Fibroblast of lung (primary cell): Measurements from ENCODE around the gene NUP214. TPM values are rescaled to one million over a fixed set of nuclear protein-coding genes. Genes with fewer than 3 reads are reported as not detected.

ENCODE experiments used
- DNase-seq, 2 donors: peaks; one replicate each; pipeline versions ENCODE4 v3.0.0 to v3.0.0-alpha.2; 2010; ENCODE audit warnings: low read depth in 2 of 2
- H2AFZ ChIP-seq: 2 replicates; pipeline ENCODE4 v1.5.1; 2012; ENCODE audit warnings: low read length, control low read depth, inconsistent platforms
- H3K27ac ChIP-seq: 2 replicates; pipeline ENCODE4 v1.5.1; 2011; ENCODE audit warnings: low read length, control low read depth; ENCODE audit not compliant: insufficient read depth
- H3K27me3 ChIP-seq: 2 replicates; pipeline ENCODE4 v1.5.1; 2011; ENCODE audit warnings: mild to moderate bottlenecking, low read length; ENCODE audit not compliant: control insufficient read depth, insufficient read depth
- H3K36me3 ChIP-seq: 2 replicates; pipeline ENCODE4 v1.5.1; 2011; ENCODE audit warnings: low read length; ENCODE audit not compliant: control insufficient read depth, insufficient read depth
- H3K4me1 ChIP-seq: 2 replicates; pipeline ENCODE4 v1.5.1; 2011; ENCODE audit warnings: low read length; ENCODE audit not compliant: control insufficient read depth, insufficient read depth; ENCODE audit errors: extremely low read depth
- H3K4me2 ChIP-seq: 2 replicates; pipeline ENCODE4 v1.5.1; 2011; ENCODE audit warnings: low read length, control low read depth; ENCODE audit not compliant: insufficient read depth; ENCODE audit errors: extremely low read depth
- H3K4me3 ChIP-seq, 4 experiments: fragments of 200-600 bp in 1 of 4; sonication (generic) in 1 of 4; replicated peaks in 1 of 4; 2 replicates each; pipeline ENCODE4 v1.5.1; 2011 to 2016; ENCODE audit warnings: low read length in 4 of 4, low read depth in 3 of 4, mild to moderate bottlenecking in 3 of 4, control low read depth in 2 of 4, inconsistent platforms in 1 of 4, mixed read lengths in 1 of 4; ENCODE audit not compliant: insufficient read depth in 1 of 4; ENCODE audit errors: control extremely low read depth in 1 of 4
- H3K79me2 ChIP-seq: 2 replicates; pipeline ENCODE4 v1.5.1; 2012; ENCODE audit warnings: mild to moderate bottlenecking, low read length, inconsistent platforms; ENCODE audit not compliant: control insufficient read depth, insufficient read depth
- H3K9ac ChIP-seq: 2 replicates; pipeline ENCODE4 v1.5.1; 2011; ENCODE audit warnings: mild to moderate bottlenecking, low read length, control low read depth; ENCODE audit not compliant: insufficient read depth
- H3K9me3 ChIP-seq: 2 replicates; pipeline ENCODE4 v1.5.1; 2012; ENCODE audit warnings: low read depth, low read length; ENCODE audit not compliant: control insufficient read depth, insufficient read depth
- H4K20me1 ChIP-seq: 2 replicates; pipeline ENCODE4 v1.5.1; 2011; ENCODE audit warnings: low read length; ENCODE audit not compliant: control insufficient read depth, insufficient read depth; ENCODE audit errors: extremely low read depth
- CTCF ChIP-seq, 2 donors: IDR thresholded peaks in 1 of 2; conservative IDR thresholded peaks in 1 of 2; 1 replicate in 1 of 2; 2 replicates in 1 of 2; pipeline ENCODE4 v1.5.1; 2011 to 2012; ENCODE audit warnings: low read length in 2 of 2, control low read depth in 1 of 2, inconsistent platforms in 1 of 2, low read depth in 1 of 2, mild to moderate bottlenecking in 1 of 2
- EZH2 ChIP-seq: IDR thresholded peaks from 2 replicates; pipeline ENCODE4 v1.5.1; 2012; ENCODE audit warnings: low read length, control low read depth, mild to moderate bottlenecking; ENCODE audit errors: missing control alignments
- polyA plus RNA-seq, 2 donors: library from polyadenylated mRNA; depleted of rRNA in 1 of 2; stranded (reverse) in 1 of 2; unstranded in 1 of 2; fragments of >200 nt; gene quantifications; 2 replicates each; pipeline ENCODE4 v1.2.1, GENCODE V29; 2011 to 2012; ENCODE audit warnings: missing spikeins in 1 of 2
- total RNA-seq: library from RNA; depleted of rRNA; stranded (reverse); fragments of >200 nt; gene quantifications from 2 replicates; pipeline ENCODE4 v1.2.1, GENCODE V29; 2014

The NUP214 gene
- total and polyA plus RNA-seq, 2 donors (not counting 1 experiment from before 2014, with no cell fraction given), result 5.0 to 12.2 TPM

- H2AFZ ChIP-seq, result no peak overlapping the region
- peaks cover 15% of the 10 kb centered on the region for H3K79me2 ChIP-seq
- H3K9me3 ChIP-seq, result no peaks in the 10 kb centered on the region
- H3K4me2 ChIP-seq, result no peak overlapping the region
- H3K27ac ChIP-seq, result no peak overlapping the region
- no peaks in the 10 kb centered on the region for H3K36me3 ChIP-seq
- TF ChIP-seq EZH2, result no peak
- H4K20me1 ChIP-seq, result no peaks in the 10 kb centered on the region
- DNase-seq, result no peak
- peaks cover 4% of the 10 kb centered on the region for H3K4me1 ChIP-seq
- H3K9ac ChIP-seq, result no peak overlapping the region
- no peak overlapping the region for H3K4me3 ChIP-seq
- peaks cover 3% of the 10 kb centered on the region for H3K27me3 ChIP-seq
These were observed 3.2 kb upstream of the NUP214 start for GRCh38 chr9:131122158-131122557.

DNA sequence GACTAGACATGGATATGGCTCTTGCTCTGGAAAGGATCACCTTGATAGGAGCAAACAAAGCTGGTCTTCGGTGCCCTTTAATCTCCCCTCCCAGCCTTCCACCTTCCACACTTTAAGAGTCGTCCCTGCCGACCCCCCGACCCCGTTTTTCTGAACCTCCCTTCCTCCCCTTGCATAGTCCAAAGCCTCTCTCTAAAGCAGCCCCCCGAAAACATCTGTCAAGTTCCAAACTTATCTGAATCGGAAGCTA is 423 bp upstream of the NUP214 start:
- Histone ChIP-seq H3K4me3 (peak overlapping the region; percentile 64 to 97 (median 94)), H2AFZ (peak overlapping the region; percentile 27), H3K27ac (peak overlapping the region; percentile 91), H3K9me3 (no peaks in the 10 kb centered on the region), H3K4me2 (peak overlapping the region; percentile 88), H3K79me2 (peaks cover 15% of the 10 kb centered on the region), H3K36me3 (peaks cover 5% of the 10 kb centered on the region), H3K4me1 (peaks cover 4% of the 10 kb centered on the region), H3K9ac (peak overlapping the region; percentile 46), H4K20me1 (peaks cover 1% of the 10 kb centered on the region), H3K27me3 (peaks cover under 1% of the 10 kb centered on the region)
- no peak for DNase-seq
- TF ChIP-seq CTCF (conservative IDR thresholded peaks at IDR 0.05 in 1 of 2, IDR thresholded peaks at IDR 0.05 in 1 of 2; ENCODE audit: low read depth in 1 of 2, low read length in 2 of 2) (no peak), EZH2 (no peak)

DNA sequence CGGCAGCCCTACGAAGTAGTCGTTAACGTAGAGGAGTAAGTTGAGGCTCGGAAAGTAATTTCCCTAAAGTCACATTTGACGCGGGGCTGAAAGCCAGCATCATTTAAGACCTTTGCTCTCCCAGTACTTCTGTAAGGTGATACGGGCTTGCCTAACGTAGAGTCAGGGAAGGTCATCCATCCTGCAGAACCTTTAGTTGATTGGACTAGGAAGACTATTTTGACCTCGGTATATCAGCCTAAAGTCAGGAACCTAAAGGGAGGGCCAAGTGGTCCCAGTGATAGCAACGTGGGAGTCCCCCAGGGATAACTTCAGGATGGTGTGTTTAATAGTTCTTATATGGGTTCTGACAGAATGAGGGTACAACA is 657 bp downstream of the NUP214 start:
- peak overlapping the region; percentile 94 to 100 (median 96) for H3K4me3 ChIP-seq
- H3K27me3 ChIP-seq, result no peaks in the 10 kb centered on the region
- no peak for DNase-seq
- peaks cover 5% of the 10 kb centered on the region for H3K36me3 ChIP-seq
- H3K9me3 ChIP-seq, result no peaks in the 10 kb centered on the region
- peak overlapping the region; percentile 90 for H3K4me2 ChIP-seq
- peak overlapping the region; percentile 91 for H3K27ac ChIP-seq
- TF ChIP-seq CTCF (conservative IDR thresholded peaks at IDR 0.05 in 1 of 2, IDR thresholded peaks at IDR 0.05 in 1 of 2; ENCODE audit: low read depth in 1 of 2, low read length in 2 of 2), result no peak
- no peak for TF ChIP-seq EZH2
- H3K9ac ChIP-seq, result peak overlapping the region; percentile 93
- peaks cover 1% of the 10 kb centered on the region for H4K20me1 ChIP-seq
- peaks cover 15% of the 10 kb centered on the region for H3K79me2 ChIP-seq
- H3K4me1 ChIP-seq, result peaks cover 4% of the 10 kb centered on the region
- H2AFZ ChIP-seq, result peak overlapping the region; percentile 92
